Lung microvascular endothelial cell (primary cell): ENCODE data around the gene KCTD14. TPM values are rescaled to one million over a fixed set of nuclear protein-coding genes. Genes with fewer than 3 reads are reported as not detected.
"Not testable (repeated sequence)": the region's sequence is repeated elsewhere in the genome, so short reads cannot be mapped to it uniquely, and the experiment has no call there.

Experiments
- DNase-seq, 2 donors: peaks; one replicate each; pipeline versions ENCODE4 v3.0.0 to v3.0.0-alpha.2; 2010; ENCODE audit warnings: low read depth in 2 of 2
- total RNA-seq: library from RNA; depleted of rRNA; stranded (reverse); fragments of >200 nt; gene quantifications from 2 replicates; pipeline ENCODE4 v1.2.1, GENCODE V29; 2014

The KCTD14 gene
- total RNA-seq, 1 donor from 2014 or later, result not detected

GRCh38 chr11:78048561-78048960, 25.5 kb upstream of the KCTD14 start:
- DNase-seq, result no peak

- no peak for DNase-seq
These were observed 23.4 kb upstream of the KCTD14 start for GRCh38 chr11:78046486-78046854.

- peak; percentile 62 to 74 for DNase-seq
These were observed 22.9 kb upstream of the KCTD14 start for GRCh38 chr11:78045851-78046485.

GRCh38 chr11:78044706-78045105, 21.6 kb upstream of the KCTD14 start:
- DNase-seq, result no peak

- no peak for DNase-seq
These were observed 18.9 kb upstream of the KCTD14 start for GRCh38 chr11:78041843-78042440.

- not testable (repeated sequence) for DNase-seq
These were observed 18.3 kb upstream of the KCTD14 start for GRCh38 chr11:78041380-78041719.

- DNase-seq, result peak in 1 of 2 donors; percentile 11
These were observed 17.8 kb upstream of the KCTD14 start for GRCh38 chr11:78040691-78041379.

- peak in 1 of 2 donors; percentile 76 for DNase-seq
These were observed 17.0 kb upstream of the KCTD14 start for GRCh38 chr11:78039919-78040671.

- no peak for DNase-seq
These were observed 16.4 kb upstream of the KCTD14 start for GRCh38 chr11:78039391-78039918.

- DNase-seq, result peak in 1 of 2 donors; percentile 48
These were observed 15.7 kb upstream of the KCTD14 start for GRCh38 chr11:78038697-78039313.

- no peak for DNase-seq
These were observed 14.9 kb upstream of the KCTD14 start for GRCh38 chr11:78037825-78038620.

- no peak for DNase-seq
These were observed 14.0 kb upstream of the KCTD14 start for GRCh38 chr11:78037056-78037455.

GRCh38 chr11:78036313-78036712, 13.2 kb upstream of the KCTD14 start:
- DNase-seq, result no peak

- no peak for DNase-seq
These were observed 11.5 kb upstream of the KCTD14 start for GRCh38 chr11:78034623-78035022.

- DNase-seq, result no peak
These were observed 10.0 kb upstream of the KCTD14 start for GRCh38 chr11:78033040-78033439.

- DNase-seq, result no peak
These were observed 9.0 kb upstream of the KCTD14 start for GRCh38 chr11:78032090-78032489.

- no peak for DNase-seq
These were observed 8.6 kb upstream of the KCTD14 start for GRCh38 chr11:78031629-78032028.

- DNase-seq, result peak; percentile 32 to 88
These were observed 7.6 kb upstream of the KCTD14 start for GRCh38 chr11:78030429-78031325.

GRCh38 chr11:78028423-78028822, 5.3 kb upstream of the KCTD14 start:
- peak; percentile 34 to 64 for DNase-seq

GRCh38 chr11:78027759-78028158, 4.7 kb upstream of the KCTD14 start:
- no peak for DNase-seq
